Endothelial cell of umbilical vein (primary cell): Measurements from ENCODE around the gene RELL1. TPM values are rescaled to one million over a fixed set of nuclear protein-coding genes. Genes with fewer than 3 reads are reported as not detected.

Experiments used
- BruUV-seq: library from RNA; stranded (reverse); fragments of 400-500 nt; replicated peaks from 2 replicates; lab custom pipeline; 2021; lab: Mats Ljungman, UMichigan
- CTCF ChIA-PET: fragments of 300-600, 350-600 bp; sonication (Branson Sonifier 250); formaldehyde crosslinking; loops from one replicate; lab custom pipeline; 2021; ENCODE audit warnings: antibody characterized with exemption, inconsistent platforms; lab: Charles Lee
- POLR2A ChIA-PET: fragments of 300-600, 350-600 bp; sonication (Branson Sonifier 250); formaldehyde crosslinking; loops from one replicate; lab custom pipeline; 2021; ENCODE audit warnings: antibody characterized with exemption, inconsistent platforms; lab: Charles Lee
- DNase-seq: peaks from one replicate; pipeline ENCODE4 v3.0.0-alpha.2; 2011; ENCODE audit warnings: low read depth, low spot score
- FAIRE-seq: peaks from 2 replicates; lab custom pipeline; 2011; peaks lifted over from hg19 to GRCh38; lab: Jason Lieb, UNC
- H2AFZ ChIP-seq: 2 replicates; pipeline ENCODE4 v1.6.0; 2012; ENCODE audit warnings: low read depth, low read length, control low read depth, inconsistent platforms
- H3K27ac ChIP-seq: 2 replicates; pipeline ENCODE4 v1.5.1; 2011; ENCODE audit warnings: low read depth, mild to moderate bottlenecking, control low read depth, low read length, moderate library complexity; ENCODE audit not compliant: insufficient read depth
- H3K27me3 ChIP-seq, 2 experiments: 2 replicates each; pipeline versions ENCODE4 v1.6.0 to v1.6.1; 2011; ENCODE audit warnings: low read length in 2 of 2, mixed read lengths in 1 of 2; ENCODE audit not compliant: control insufficient read depth in 2 of 2, insufficient read depth in 2 of 2
- H3K36me3 ChIP-seq, 2 experiments: 2 replicates in 1 of 2; 3 replicates in 1 of 2; pipeline ENCODE4 v1.5.1; 2011; ENCODE audit warnings: low read length in 2 of 2, mild to moderate bottlenecking in 1 of 2, moderate library complexity in 1 of 2; ENCODE audit not compliant: control insufficient read depth in 2 of 2, insufficient read depth in 2 of 2; ENCODE audit errors: extremely low read depth in 1 of 2
- H3K4me1 ChIP-seq: 3 replicates; pipeline ENCODE4 v1.5.1; 2011; ENCODE audit warnings: mild to moderate bottlenecking, low read length; ENCODE audit not compliant: control insufficient read depth, insufficient read depth; ENCODE audit errors: extremely low read depth
- H3K4me2 ChIP-seq: 2 replicates; pipeline ENCODE4 v1.6.1; 2011; ENCODE audit warnings: low read length, control low read depth, mixed read lengths; ENCODE audit not compliant: insufficient read depth
- H3K4me3 ChIP-seq, 3 experiments: fragments of 200-600 bp in 1 of 3; sonication (generic), shearing (Covaris generic) in 1 of 3; replicated peaks in 1 of 3; 2 replicates each; pipeline ENCODE4 v1.5.1; 2011 to 2016; ENCODE audit warnings: control low read depth in 3 of 3, low read length in 3 of 3, mild to moderate bottlenecking in 2 of 3, inconsistent platforms in 1 of 3, low read depth in 1 of 3, moderate library complexity in 1 of 3; ENCODE audit not compliant: insufficient read depth in 1 of 3
- H3K79me2 ChIP-seq: 2 replicates; pipeline ENCODE4 v1.6.0; 2012; ENCODE audit warnings: low read length, inconsistent platforms; ENCODE audit not compliant: control insufficient read depth, insufficient read depth
- H3K9ac ChIP-seq: replicated peaks from 2 replicates; pipeline ENCODE3; 2011; ENCODE audit warnings: low read length, control low read depth; ENCODE audit not compliant: insufficient read depth; ENCODE audit errors: extremely low read depth
- H3K9me1 ChIP-seq: replicated peaks from 3 replicates; pipeline ENCODE4 v1.6.0; 2011; ENCODE audit warnings: mild to moderate bottlenecking, low read length; ENCODE audit not compliant: control insufficient read depth, insufficient read depth; ENCODE audit errors: extremely low read depth
- H3K9me3 ChIP-seq: replicated peaks from 2 replicates; pipeline ENCODE4 v1.5.1; 2012; ENCODE audit warnings: low read length, inconsistent platforms; ENCODE audit not compliant: control insufficient read depth, insufficient read depth
- H4K20me1 ChIP-seq: replicated peaks from 2 replicates; pipeline ENCODE3; 2011; ENCODE audit warnings: mild to moderate bottlenecking, low read length; ENCODE audit not compliant: control insufficient read depth, insufficient read depth; ENCODE audit errors: extremely low read depth
- EZH2 ChIP-seq: IDR thresholded peaks from 2 replicates; pipeline ENCODE4 v1.6.1; 2012; ENCODE audit warnings: borderline replicate concordance, low read depth, mild to moderate bottlenecking, moderate library complexity, low read length, inconsistent platforms; ENCODE audit not compliant: severe bottlenecking
- FOS ChIP-seq: IDR thresholded peaks from 2 replicates; pipeline ENCODE4 v1.6.1; 2011; ENCODE audit warnings: mild to moderate bottlenecking, low read length, moderate library complexity, borderline replicate concordance; ENCODE audit not compliant: insufficient read depth
- GATA2 ChIP-seq: IDR thresholded peaks from 2 replicates; pipeline ENCODE4 v1.7.0; 2011; ENCODE audit warnings: low read depth, mild to moderate bottlenecking, moderate library complexity, mixed read lengths, low read length; ENCODE audit not compliant: insufficient read length, insufficient read depth
- JUN ChIP-seq: IDR thresholded peaks from 2 replicates; pipeline ENCODE4 v1.6.1; 2011; ENCODE audit warnings: borderline replicate concordance, low read depth; ENCODE audit not compliant: insufficient read length, insufficient read depth
- MAX ChIP-seq: IDR thresholded peaks from 2 replicates; pipeline ENCODE4 v1.6.1; 2011; ENCODE audit not compliant: insufficient read depth, insufficient read length
- MYC ChIP-seq: IDR thresholded peaks from one replicate; pipeline ENCODE4 v1.6.1; 2011; ENCODE audit warnings: mild to moderate bottlenecking, low read depth, low read length
- POLR2A ChIP-seq: IDR thresholded peaks from 2 replicates; pipeline ENCODE4 v1.6.1; 2012; ENCODE audit warnings: low read depth, mild to moderate bottlenecking, control low read depth, low read length
- POLR2AphosphoS5 ChIP-seq: IDR thresholded peaks from 2 replicates; pipeline ENCODE4 v1.6.1; 2012; ENCODE audit warnings: low read depth, mild to moderate bottlenecking, control low read depth, low read length, moderate library complexity; ENCODE audit not compliant: insufficient read depth
- dilution Hi-C: fragments of 300-500 bp; cut with MboI; formaldehyde crosslinking; loops from one replicate; pipeline ENCODE4 v1.15.0; 2019; ENCODE audit warnings: low sequenced_read_pairs; ENCODE audit not compliant: extremely low pct_ligation_motif_present
- intact Hi-C: fragments of 100-400 bp; cut with micrococcal nuclease; formaldehyde crosslinking; loops from one replicate; pipeline ENCODE4 v1.10.0; 2022
- polyA plus RNA-seq, 4 experiments: library from polyadenylated mRNA; depleted of rRNA in 3 of 4; stranded (reverse) in 3 of 4; unstranded in 1 of 4; fragments of >200 nt; gene quantifications; 2 replicates each; pipeline versions ENCODE4 v1.2.1 to v1.2.3, GENCODE V29; 2011 to 2012; ENCODE audit warnings: missing spikeins in 1 of 4
- total RNA-seq: library from RNA; stranded (reverse); gene quantifications from 2 replicates; pipeline ENCODE4 v1.2.3, GENCODE V29; 2021
- TF ChIP-seq, protein P1 (sequence below), 2 donors: IDR thresholded peaks; 1 replicate in 1 of 2; 2 replicates in 1 of 2; pipeline ENCODE4 v1.5.1; 2011; ENCODE audit warnings: low read length in 2 of 2, mild to moderate bottlenecking in 2 of 2, moderate library complexity in 2 of 2, control low read depth in 1 of 2, inconsistent platforms in 1 of 2, low read depth in 1 of 2; ENCODE audit not compliant: insufficient read depth in 1 of 2; ENCODE audit errors: extremely low read depth in 1 of 2

Gene RELL1
- total and polyA plus RNA-seq, 2 donors (not counting 3 experiments of a cell fraction or from before 2014, with no cell fraction given), result 20.8 to 91.7 TPM

DNA sequence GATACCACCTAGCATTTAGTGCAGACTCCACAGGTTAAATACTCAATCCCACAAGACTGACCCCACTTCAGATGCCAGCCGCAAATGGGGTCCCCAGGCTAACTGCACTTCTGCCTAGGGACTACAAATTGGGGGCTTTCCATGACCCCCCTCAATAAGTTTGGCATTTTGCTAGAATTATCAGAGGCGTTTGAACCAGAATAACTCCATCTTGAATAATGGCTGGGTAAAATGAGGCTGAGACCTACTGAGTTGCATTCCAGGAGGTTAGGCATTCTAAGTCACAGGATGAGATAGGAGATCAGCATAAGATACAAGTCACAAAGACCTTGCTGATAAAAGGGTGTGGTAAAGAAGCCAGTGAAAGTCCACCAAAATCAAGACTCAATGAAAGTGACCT lies 15.1 kb downstream of the RELL1 start:
- no peaks in the 10 kb centered on the region for H3K27me3 ChIP-seq
- H3K9me1 ChIP-seq, result no peaks in the 10 kb centered on the region
- CTCF ChIA-PET, result no interaction called here
- H3K4me1 ChIP-seq, result peaks cover 44% of the 10 kb centered on the region
- intact Hi-C loops, result no loop called here
- no TSS peak for BruUV-seq
- dilution Hi-C loops, result no loop called here
- no peak overlapping the region for H3K27ac ChIP-seq
- H4K20me1 ChIP-seq, result no peaks in the 10 kb centered on the region
- DNase-seq (no peak), FAIRE-seq (no peak)
- no peak overlapping the region for H3K9ac ChIP-seq
- H2AFZ ChIP-seq, result no peak overlapping the region
- H3K4me3 ChIP-seq, result no peak overlapping the region
- peaks cover 55% of the 10 kb centered on the region for H3K79me2 ChIP-seq
- no peaks in the 10 kb centered on the region for H3K36me3 ChIP-seq
- TF ChIP-seq POLR2AphosphoS5 (no peak), POLR2A (no peak), JUN (no peak), FOS (no peak), MAX (no peak), MYC (no peak), EZH2 (no peak), GATA2 (no peak)
- TF ChIP-seq, protein P1, sequence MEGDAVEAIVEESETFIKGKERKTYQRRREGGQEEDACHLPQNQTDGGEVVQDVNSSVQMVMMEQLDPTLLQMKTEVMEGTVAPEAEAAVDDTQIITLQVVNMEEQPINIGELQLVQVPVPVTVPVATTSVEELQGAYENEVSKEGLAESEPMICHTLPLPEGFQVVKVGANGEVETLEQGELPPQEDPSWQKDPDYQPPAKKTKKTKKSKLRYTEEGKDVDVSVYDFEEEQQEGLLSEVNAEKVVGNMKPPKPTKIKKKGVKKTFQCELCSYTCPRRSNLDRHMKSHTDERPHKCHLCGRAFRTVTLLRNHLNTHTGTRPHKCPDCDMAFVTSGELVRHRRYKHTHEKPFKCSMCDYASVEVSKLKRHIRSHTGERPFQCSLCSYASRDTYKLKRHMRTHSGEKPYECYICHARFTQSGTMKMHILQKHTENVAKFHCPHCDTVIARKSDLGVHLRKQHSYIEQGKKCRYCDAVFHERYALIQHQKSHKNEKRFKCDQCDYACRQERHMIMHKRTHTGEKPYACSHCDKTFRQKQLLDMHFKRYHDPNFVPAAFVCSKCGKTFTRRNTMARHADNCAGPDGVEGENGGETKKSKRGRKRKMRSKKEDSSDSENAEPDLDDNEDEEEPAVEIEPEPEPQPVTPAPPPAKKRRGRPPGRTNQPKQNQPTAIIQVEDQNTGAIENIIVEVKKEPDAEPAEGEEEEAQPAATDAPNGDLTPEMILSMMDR (IDR thresholded peaks at IDR 0.05; ENCODE audit: extremely low read depth in 1 of 2, insufficient read depth in 1 of 2, low read depth in 1 of 2, low read length in 2 of 2), result no peak
- POLR2A ChIA-PET, result no interaction called here
- H3K4me2 ChIP-seq, result no peak overlapping the region
- no peaks in the 10 kb centered on the region for H3K9me3 ChIP-seq
